NCI-H2029 treated with DMSO at 0.1 percent for 48 hours (cell line): ENCODE measurements around the gene CDCA8.
"Not testable (repeated sequence)": the region's sequence is repeated elsewhere in the genome, so short reads cannot be mapped to it uniquely, and the experiment has no call there.

Source experiments
- DNase-seq: peaks from one replicate; lab custom pipeline; 2025; lab: John Stamatoyannopoulos, UW

The CDCA8 gene

DNA sequence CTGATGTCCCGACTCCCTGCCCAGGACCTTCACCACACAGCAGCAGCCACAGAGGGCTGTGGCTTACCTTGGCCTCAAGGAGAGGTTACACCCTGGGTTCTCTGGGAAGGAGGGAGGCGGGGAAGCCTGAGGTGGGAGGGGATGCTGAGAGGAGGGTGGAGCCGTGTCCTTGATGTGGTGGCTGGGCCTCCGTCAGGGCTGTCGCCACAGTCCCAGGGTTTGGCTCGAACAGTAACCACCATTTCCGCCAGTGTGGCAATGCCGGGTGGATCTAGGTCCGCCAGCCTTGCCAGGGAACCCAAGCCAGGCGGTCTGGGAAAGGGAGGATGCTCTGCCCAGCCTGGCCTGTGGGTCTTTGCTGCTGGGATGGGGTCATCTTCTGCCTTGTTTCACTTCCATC, 18.4 kb upstream of the CDCA8 start:
- DNase-seq = no peak

- no peak for DNase-seq
These were observed 15.8 kb upstream of the CDCA8 start for GRCh38 chr1:37676281-37677142.

DNA sequence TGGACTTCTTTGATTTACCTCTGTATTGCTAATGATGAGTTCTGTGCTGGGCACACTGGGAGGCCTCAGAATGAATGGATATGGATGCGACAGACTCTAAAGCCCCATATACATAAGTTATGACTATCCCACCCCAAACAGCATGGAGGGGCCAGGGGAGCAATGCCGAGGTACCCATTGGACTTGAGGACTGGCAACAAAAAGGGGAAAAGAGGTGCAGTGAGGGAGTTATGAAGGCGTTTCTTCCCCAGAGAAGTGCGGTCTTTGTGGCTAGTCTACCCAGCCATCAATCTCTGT, 15.2 kb upstream of the CDCA8 start:
- DNase-seq = no peak

- no peak for DNase-seq
These were observed 14.5 kb upstream of the CDCA8 start for GRCh38 chr1:37677808-37678207.

DNA sequence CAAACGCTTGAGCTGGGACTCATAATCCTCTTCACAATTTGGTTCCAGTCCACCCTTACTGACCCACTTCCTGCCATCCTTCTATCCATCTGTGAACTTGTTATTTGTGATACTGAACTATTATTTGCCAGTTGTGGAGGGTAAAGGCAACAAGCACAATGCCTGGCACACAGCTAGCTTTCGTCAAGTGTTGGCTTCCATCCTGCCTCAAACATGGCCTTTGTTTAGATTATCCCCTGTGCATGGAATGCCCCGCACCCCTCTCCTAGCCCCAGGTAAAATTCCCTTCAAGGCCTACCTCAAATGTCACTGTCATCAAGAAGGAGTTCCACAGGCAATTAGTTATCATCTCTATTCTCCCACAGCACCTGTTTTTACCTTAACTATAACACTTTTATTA, 11.4 kb upstream of the CDCA8 start:
- no peak for DNase-seq

- peak; percentile 93 for DNase-seq
These were observed 9.9 kb upstream of the CDCA8 start for GRCh38 chr1:37682334-37682987.

- not testable (repeated sequence) for DNase-seq
These were observed 8.1 kb upstream of the CDCA8 start for GRCh38 chr1:37684182-37684581.

DNA sequence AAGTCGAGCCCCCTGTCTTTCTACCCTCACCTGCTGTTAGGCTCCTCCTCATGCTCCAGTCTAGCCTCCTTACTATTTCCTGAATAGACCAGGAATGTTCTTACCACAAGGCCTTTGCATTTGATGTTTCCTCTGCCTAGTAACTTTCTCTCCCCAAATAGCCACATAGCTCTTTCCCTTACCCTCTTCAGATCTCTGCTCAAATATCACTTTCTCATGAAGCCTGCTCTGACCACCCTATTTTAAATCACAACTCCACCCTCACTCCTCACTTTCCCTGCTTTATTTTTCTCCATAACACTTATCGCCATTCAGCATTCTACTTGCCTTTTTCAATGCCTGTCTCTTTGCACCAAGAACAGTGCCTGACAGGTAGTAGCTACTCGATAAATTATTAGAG, 6.6 kb upstream of the CDCA8 start:
- no peak for DNase-seq

GRCh38 chr1:37687764-37688163, 4.6 kb upstream of the CDCA8 start:
- not testable (repeated sequence) for DNase-seq

DNA sequence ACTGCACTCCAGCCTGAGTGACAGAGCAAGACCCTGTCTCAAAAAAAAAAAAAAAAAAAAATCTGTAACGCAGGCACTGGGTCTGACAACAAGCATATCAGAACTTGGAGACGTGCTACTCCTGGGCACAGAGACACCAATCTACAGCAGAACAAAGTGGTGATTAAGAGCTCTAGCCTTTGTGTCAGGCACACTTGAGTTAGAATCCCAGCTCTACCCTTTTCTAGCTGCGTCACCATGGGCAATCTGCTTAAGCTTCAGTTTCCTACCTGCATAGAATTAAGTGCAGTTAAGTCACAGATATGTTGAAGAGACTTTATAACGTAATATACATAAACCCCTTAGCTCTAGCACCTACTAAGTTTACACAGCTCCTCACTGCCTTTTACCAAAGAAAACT, 3.4 kb upstream of the CDCA8 start:
- DNase-seq = no peak

DNA sequence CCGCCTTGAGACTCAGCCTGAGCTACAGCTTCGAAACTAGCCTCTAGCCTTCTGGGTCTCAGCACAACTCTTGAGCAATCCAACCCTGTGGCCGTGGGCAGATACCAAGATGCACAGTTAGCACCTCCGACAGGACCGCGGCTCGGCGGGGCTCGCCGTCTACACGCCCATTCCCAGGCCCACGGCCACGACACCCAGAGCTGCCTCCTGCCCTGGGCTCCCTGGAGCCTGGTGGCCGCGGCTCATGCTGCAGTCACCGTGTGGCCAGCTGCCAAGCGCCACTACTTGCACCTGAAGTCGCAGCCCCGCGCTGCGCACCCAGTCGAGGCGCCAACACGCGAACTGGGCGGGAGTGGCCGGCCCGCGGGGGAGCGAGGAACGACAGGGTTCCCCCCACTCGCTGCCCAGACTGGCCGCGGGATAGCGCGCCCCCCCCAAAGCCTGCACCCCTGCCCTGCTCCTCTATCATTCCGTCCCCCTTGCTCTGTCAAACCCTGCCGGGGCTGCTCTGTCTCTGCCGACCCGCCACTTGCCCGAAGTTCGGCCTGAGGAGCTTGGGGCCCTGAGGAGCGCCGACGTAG, 729 bp upstream of the CDCA8 start:
- peak; percentile 61 for DNase-seq

DNA sequence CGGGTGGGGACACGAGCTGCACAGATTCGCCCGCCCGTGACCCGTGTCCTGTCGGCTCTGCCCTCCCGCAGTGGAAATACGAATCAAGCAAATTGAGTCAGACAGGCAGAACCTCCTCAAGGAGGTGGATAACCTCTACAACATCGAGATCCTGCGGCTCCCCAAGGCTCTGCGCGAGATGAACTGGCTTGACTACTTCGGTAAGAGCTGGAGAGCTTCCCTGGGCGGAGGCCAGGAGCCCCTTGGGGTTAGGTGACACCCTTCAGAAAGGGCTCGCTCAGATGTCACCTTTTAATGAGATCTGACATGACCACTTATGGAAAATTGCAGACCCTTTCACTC, 489 bp downstream of the CDCA8 start:
- DNase-seq = peak; percentile 33

DNA sequence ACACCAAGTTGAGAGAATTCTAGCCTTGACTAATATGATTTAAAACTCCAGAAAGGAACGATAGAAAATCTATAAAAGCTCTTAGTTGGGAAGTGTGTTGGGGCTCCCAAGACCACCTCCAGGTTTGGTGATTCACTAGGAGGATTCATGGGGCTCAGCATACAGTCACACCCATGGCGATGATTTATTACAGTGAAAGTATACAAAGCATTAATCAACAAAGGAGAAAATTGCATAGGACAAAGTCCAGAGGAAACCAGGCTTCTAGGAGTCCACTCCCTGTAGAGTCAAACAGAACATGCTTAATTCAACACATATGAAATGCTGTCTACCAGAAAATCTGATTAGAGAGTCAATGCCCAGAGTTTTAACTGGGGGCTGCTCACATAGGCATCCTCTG, 4.8 kb downstream of the CDCA8 start:
- DNase-seq = no peak

DNA sequence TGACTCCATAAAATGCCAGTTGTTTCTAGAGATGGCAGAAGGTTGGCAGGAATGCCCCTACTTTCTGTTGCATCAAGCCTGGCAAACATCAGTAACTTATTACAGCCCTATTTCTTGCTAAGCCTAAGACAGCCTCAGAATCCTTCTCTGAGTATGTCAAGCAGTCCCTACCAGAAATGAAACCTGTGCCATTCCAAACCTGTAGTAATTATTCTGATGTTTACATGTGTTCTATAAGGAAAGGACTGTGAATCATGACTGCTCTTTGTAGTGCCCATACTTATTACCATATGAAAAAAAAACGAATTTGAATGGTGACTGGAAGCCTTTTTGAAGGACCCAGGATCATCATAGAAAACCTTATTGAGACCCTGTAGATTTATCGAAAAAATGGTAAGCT, 5.4 kb downstream of the CDCA8 start:
- no peak for DNase-seq

GRCh38 chr1:37699147-37699546, 6.8 kb downstream of the CDCA8 start:
- DNase-seq = no peak

GRCh38 chr1:37701051-37701450, 8.7 kb downstream of the CDCA8 start:
- DNase-seq = no peak

GRCh38 chr1:37703061-37703460, 10.7 kb downstream of the CDCA8 start:
- no peak for DNase-seq

DNA sequence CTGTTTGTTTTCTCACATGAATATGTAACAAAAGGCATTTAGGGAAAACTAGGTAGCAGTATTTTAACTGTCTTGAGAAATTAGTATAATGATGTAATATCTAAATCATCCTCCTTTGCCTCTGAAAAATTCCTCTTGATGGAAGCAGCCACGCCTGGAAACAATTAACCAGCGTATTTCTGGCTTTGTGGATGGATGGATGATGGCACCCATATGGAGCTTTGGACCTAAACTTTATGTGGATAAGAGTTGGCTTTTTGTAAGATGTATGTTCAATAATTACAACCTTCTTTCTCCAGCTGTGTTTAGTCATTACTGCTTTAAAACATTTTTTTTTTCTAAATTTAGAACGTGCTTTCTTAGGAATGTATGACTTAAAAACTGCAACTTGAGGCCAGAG, 12.7 kb downstream of the CDCA8 start:
- no peak for DNase-seq

DNA sequence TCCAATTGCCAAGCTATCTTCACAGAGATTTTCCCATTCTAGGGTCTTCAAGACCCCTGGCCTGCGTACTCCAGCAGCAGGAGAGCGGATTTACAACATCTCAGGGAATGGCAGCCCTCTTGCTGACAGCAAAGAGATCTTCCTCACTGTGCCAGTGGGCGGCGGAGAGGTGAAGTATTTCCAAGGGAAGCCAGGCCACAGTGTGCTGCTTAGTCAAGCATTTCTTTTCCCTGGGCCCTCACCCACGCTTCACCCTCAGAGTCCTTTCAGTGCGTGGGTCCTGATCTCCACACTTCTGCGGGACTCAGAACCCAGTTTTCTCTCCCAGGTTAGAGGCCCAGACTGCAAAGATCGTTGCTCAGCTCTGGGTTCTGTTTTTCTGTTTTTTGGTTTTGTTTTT, 13.1 kb downstream of the CDCA8 start:
- no peak for DNase-seq

DNA sequence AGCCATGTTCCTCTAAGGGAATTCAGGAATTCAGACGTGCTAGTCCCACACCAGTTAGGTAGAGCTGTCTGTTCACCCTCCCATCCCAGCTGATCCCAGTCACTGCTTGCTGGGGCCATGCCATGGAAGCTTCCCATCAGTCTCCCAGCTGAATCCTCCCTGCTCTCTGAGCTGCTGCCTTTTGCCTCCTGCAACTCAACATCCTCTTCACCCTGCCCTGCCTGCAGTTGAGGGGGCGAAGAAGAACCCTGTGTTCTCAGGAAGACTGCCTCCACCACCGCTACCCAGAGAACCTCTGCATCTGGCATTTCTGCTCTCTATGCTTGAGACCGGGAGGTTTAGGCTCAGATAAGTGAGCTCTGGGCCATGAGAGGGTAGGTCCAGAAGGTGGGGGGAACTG, 16.2 kb downstream of the CDCA8 start:
- no peak for DNase-seq

DNA sequence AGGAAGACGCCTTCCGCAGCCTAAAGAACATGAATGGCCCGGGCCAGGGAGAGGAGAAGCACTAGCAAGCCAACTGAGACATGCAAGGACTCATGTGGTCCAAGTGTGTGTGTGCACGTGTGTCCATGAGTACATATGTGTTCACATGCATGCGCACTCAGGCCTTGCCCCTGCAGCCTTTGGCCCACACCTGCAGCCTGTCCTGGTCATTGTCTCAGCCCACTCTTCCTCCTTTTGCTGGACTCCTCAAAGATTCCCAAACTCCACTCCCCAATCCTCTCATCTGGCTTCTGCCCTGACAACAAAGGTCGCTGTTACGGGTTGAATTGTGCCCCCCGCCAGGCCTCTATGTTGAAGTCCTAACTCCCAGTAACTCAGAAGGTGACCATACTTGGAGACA, 21.9 kb downstream of the CDCA8 start:
- DNase-seq = no peak

DNA sequence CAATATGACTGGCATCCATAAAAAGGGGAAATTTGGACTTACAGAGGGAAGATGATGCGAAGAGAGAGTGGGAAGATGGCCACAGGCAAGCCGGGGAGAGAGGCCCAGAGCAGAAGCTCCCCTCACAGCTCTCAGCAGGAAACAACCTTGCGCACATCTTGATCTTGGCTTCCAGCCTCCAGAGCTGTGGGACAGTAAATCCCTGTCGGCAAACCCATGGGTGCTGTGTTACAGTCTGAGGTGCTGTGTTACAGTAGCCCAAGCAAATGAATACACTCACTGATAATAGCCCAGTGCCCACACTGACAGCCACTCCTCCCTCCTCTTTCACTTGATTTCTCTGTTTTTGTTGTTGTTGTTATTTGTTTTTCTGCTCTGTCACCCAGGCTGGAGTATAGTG, 22.4 kb downstream of the CDCA8 start:
- DNase-seq = no peak

GRCh38 chr1:37716321-37716720, 24.0 kb downstream of the CDCA8 start:
- no peak for DNase-seq

- no peak for DNase-seq
These were observed 25.3 kb downstream of the CDCA8 start for GRCh38 chr1:37717631-37718030.
